NCI-H1417 (cell line): ENCODE data around the gene OTUD7B.
A peak's percentile ranks its signal among the peaks of the same experiment; 100 is the strongest.
"Not testable (repeated sequence)": the region's sequence is repeated elsewhere in the genome, so short reads cannot be mapped to it uniquely, and the experiment has no call there.

Experiments
- DNase-seq, 3 experiments: peaks; one replicate each; lab custom pipeline; 2025; lab: John Stamatoyannopoulos, UW

Gene OTUD7B

GRCh38 chr1:149949911-149950310, 60.6 kb downstream of the OTUD7B start:
- DNase-seq = no peak

GRCh38 chr1:149945206-149945605, 65.3 kb downstream of the OTUD7B start:
- no peak for DNase-seq

- no peak for DNase-seq
Measured at GRCh38 chr1:149942885-149943284, 67.6 kb downstream of the OTUD7B start.

- peak in 2 of 3 experiments; percentile 11 to 39 for DNase-seq
Measured at GRCh38 chr1:149942207-149942606, 68.3 kb downstream of the OTUD7B start.

- DNase-seq = no peak
Measured at GRCh38 chr1:149940427-149940826, 70.1 kb downstream of the OTUD7B start.

- DNase-seq = not testable (repeated sequence)
Measured at GRCh38 chr1:149938668-149939003, 71.9 kb downstream of the OTUD7B start.

- DNase-seq = no peak
Measured at GRCh38 chr1:149937759-149938158, 72.8 kb downstream of the OTUD7B start.

- peak in 1 of 3 experiments; percentile 86 for DNase-seq
Measured at GRCh38 chr1:149936992-149937705, 73.4 kb downstream of the OTUD7B start.

- peak in 1 of 3 experiments; percentile 55 for DNase-seq
Measured at GRCh38 chr1:149936170-149936991, 74.1 kb downstream of the OTUD7B start, which contains the start of gene MTMR11. TSS of gene MTMR11 (minus strand) at chr1:149936879. CDS start at chr1:149936647, 232 bp downstream.

GRCh38 chr1:149934356-149934755, 76.2 kb downstream of the OTUD7B start:
- DNase-seq = no peak

- no peak for DNase-seq
Measured at GRCh38 chr1:149933208-149933607, 77.3 kb downstream of the OTUD7B start.

- no peak for DNase-seq
Measured at GRCh38 chr1:149932474-149932873, 78.1 kb downstream of the OTUD7B start.

- no peak for DNase-seq
Measured at GRCh38 chr1:149931212-149931790, 79.2 kb downstream of the OTUD7B start.

GRCh38 chr1:149929856-149930255, 80.7 kb downstream of the OTUD7B start:
- DNase-seq = no peak

GRCh38 chr1:149928401-149928724, 82.2 kb downstream of the OTUD7B start:
- no peak for DNase-seq

GRCh38 chr1:149927563-149928400, 82.7 kb downstream of the OTUD7B start, which contains the start of gene SF3B4:
TSS of gene SF3B4 (minus strand) at chr1:149927803. CDS start at chr1:149927759, 44 bp downstream.
- DNase-seq = peak; percentile 91 to 99 (median 96)

- DNase-seq = no peak
Measured at GRCh38 chr1:149927056-149927562, 83.4 kb downstream of the OTUD7B start.

GRCh38 chr1:149926296-149926695, 84.2 kb downstream of the OTUD7B start:
- no peak for DNase-seq

- DNase-seq = no peak
Measured at GRCh38 chr1:149925751-149926150, 84.8 kb downstream of the OTUD7B start.

GRCh38 chr1:149925345-149925744, 85.2 kb downstream of the OTUD7B start:
- no peak for DNase-seq

GRCh38 chr1:149923626-149924025, 86.9 kb downstream of the OTUD7B start:
- DNase-seq = no peak
